GM21526 (cell line): ENCODE data around the gene ZXDC.

Experiments
- ATAC-seq: cut with Tn5 transposase; IDR thresholded peaks from one replicate; pipeline ENCODE4 v1.9.1; 2021; ENCODE audit warnings: moderate library complexity; ENCODE audit not compliant: unreplicated experiment, low FRiP score

The ZXDC gene

GRCh38 chr3:126477061-126477380 lies 1.3 kb upstream of the ZXDC start:
- no peak for ATAC-seq

DNA sequence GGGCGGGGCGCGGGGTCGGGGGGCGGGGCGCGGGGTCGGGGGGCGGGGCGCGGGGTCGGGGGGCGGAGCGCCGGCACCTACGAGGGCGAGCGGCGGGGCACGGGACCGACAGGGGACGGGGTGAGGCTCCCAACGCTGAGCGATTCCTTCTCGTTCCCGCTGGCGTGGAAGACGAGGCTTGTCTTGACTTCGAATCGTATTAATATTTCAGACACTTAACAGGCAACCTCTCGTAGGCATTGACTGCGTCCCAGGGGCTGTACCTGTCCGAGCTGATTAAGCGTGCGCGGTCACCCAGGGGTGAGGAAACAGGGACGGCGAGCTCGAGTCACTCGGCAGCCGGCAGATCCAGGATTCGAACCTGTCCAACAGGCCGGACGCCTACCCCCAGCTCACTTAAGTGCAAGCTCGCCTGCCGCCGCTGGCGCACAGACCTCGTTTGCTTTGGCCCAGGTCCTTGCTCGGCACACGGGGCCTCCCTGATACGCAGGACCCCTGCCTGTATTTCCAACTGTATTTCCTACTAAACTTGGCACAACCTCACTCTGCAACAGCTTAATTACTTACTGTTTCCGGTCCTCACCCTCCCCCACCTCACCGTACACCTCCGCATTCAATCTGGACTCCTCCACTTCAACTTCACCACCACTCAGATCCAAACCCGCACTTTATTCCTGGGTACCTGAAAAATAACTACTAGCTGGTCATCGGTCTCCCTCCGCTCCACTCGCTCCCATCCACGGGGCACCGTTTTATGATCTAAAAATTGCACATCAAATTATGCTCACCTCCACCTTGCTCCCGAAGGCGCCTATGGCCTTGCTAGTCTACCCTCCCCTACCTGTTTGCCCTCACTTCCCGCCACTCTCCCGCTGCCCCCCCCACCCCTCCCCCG lies 722 bp upstream of the ZXDC start:
- peak; percentile 21 for ATAC-seq

- peak; percentile 21 for ATAC-seq
Measured at GRCh38 chr3:126474498-126475412, 936 bp downstream of the ZXDC start.

DNA sequence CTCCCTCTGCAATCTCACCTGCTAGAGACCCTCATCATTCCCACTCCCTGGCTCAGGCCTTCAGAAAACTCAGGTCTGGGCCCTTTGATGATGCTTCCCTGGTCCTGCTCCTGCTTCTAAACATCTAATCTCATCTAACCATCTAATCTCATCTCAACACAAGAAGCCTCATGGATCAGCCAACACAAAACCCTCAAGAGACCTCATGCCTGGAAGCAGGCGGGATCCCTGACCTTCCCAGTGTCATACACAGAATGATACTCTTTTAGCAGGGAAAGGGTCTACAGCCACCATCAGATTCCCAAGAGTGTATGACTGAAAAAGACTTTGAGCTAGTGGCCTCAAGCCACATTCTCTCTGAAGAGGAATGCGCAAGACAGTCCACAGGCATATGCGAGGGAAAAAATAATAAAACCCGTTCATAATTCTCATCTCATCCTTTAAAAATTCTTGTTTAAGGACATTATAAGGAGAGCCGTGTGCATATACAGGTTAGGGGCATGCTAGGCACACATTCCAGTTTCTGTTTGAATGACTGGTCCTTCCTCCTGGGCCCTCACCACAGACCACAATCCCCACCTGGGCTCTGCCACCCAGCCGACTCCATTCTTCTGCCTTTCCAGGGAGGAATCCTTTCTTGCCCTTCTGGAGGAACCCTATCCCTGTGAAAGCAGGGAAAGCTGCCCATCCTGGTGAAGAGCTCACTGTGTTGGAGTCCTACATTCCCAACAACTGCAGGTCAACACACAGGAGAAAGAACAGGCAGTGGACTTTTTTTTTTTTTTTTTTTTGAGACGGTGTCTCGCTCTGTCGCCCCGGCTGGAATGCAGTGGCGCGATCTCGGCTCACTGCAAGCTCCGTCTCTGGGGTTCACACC lies 2.2 kb downstream of the ZXDC start:
- ATAC-seq: no peak

GRCh38 chr3:126472277-126473006 lies 3.2 kb downstream of the ZXDC start:
- no peak for ATAC-seq

DNA sequence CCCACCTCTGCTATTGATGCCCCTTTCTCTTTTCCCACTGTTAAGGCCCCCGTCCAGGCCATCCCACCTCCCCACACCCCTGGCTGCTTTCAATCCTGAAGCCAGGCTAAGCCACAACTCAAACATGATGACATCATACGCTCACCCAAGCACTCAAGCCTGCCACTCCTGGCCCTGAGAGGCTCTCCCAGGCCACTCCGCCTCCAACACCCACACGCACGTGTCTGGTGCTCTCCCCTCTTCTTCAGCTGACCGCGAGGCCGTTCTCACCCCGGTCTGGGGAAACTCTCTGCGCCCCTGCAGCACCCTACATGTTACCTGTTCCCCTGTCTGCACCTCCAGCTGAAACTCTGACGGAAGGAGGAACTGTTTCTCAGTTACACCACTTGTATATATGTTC lies 6.2 kb downstream of the ZXDC start:
- ATAC-seq: no peak

DNA sequence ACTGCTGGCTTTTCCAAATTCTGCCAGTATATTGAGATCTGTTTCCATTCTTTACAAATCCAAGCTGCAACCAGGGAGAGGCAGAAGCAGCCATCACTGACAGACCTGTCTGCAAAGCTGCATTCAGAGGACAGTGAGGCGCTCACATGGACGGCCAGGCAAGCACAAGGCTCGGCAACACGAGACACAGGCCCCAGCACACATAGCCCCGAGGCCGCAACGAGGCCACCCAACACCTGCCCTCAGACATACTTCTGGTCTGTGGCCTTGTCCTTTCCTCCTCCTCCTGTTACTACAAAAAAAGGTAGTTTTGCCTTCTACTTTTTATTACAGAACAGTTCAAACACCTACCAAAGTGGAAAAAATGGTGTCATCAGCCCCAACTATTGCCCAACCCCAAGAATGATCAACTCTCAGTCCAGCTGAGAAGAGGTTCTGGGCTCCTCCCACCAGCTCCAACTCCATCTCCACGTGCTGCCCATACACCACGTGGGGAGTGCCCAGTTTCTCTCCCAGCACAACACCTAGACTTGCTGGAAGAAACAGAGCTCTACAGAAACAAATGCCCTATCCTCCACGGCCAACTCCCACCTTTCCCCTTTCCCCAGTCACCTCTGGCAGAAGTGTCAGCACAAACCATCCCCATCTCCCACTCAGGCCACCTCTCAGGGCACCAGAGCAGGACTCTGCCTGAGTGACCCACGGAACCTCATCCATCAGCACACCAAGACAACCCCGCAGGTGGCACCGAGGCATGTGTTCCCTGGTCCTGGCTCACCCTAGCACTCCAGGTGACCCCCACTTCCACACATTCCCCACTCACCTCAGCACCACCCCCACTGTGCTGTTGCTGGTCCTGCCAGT lies 7.4 kb downstream of the ZXDC start:
- no peak for ATAC-seq

DNA sequence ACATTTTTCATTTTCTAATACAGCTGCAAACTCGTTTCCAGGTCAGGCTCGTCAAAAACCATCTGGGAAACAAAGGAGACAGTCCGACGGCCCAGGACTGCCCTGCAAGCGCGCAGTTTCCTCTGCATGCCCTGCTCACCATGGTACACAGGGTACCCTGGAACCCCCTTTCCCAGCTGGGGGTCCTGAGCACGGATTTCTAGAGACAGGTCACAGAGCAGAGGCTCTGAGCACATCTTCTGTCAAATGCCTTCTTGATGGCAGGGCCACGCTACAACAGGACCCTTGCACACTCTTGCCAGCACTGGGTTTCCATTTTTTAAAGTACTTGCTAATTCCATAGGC lies 8.1 kb downstream of the ZXDC start:
- no peak for ATAC-seq

DNA sequence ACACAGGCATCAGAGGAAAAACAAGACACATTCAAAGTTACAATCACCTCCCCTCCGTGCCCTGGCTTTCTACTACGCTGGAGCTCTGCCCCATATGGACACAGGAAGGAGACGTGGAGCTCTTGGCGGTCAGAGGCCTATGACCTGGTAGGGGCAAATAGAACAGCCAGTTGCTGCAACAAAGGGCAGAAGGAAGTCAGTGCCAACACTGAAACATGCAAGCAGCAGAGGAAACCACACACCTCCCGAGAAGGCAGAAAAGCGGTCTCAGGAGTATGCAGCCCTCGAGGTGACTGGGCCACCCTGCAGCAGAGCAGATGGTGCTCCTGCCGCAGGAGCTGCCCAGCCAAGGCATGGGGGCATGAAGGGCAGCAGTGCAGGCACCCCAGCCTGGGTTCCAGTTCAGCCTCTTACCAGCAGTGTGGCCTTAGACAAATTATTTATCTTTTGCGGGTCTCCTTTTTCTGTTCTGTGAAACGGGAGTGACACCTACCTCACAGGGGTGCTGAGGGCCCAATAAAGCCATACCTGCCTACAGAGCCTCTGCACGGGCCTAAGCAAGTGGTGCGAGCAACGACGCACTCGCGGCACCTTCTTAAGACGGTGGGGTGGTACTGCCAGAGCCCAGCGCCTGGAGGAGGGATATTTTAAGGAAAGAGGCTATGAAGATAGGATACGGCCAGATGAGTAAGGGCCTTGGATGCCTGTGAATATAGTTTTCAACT lies 8.6 kb downstream of the ZXDC start:
- ATAC-seq: no peak

DNA sequence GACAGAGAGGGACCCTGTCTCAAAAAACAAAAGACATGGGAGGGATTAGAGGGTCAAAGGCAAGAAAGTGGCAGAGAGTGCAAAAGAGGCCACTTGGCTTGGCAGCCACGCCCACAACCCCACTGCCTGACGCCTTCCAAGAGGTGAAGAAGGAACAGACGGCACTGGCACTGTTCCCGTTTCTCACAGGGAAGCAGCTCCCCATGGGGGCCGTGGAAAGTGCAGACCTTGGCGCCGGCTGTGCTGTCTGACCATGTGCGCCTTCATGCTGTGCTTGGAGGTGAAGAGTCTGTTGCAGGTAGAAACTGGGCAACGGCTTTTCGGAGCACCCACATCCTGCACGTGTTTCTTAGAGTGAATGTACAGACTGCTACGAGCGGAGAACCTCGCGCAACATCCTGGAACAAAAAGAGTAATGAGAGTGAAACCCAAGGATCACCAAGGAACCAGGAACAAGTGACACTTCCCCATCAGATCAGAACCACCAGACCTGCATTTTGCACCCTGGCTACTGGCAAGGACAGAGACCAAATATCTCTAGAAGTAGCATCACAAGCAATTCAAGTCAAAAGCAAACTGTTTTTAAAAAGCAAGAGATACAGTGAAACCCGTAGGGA lies 9.7 kb downstream of the ZXDC start:
- ATAC-seq: no peak

- ATAC-seq: no peak
Measured at GRCh38 chr3:126464997-126465396, 10.7 kb downstream of the ZXDC start.

DNA sequence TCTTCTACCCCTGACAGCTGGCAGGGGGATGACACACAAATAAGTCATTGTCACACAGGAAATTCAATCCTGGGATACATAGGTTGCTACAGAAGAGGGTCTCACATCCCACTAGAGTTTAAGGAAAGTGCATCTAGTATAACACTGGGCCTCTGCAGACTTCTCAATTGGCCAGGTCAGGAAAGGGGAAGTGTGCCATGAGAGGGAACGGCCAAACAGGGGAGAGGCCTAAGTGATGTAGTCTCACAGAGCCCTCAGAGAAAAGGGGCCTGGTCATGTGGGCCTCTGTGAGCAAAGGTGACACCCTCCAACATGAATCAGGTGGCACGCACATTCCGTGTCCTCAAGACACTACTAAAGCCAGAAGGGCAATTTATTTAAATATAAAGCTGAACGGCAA lies 11.2 kb downstream of the ZXDC start:
- no peak for ATAC-seq

- ATAC-seq: no peak
Measured at GRCh38 chr3:126464093-126464492, 11.6 kb downstream of the ZXDC start.

GRCh38 chr3:126463521-126463920 lies 12.2 kb downstream of the ZXDC start:
- ATAC-seq: no peak

- no peak for ATAC-seq
Measured at GRCh38 chr3:126461450-126462070, 14.1 kb downstream of the ZXDC start.

- ATAC-seq: no peak
Measured at GRCh38 chr3:126460381-126460780, 15.3 kb downstream of the ZXDC start.

- ATAC-seq: no peak
Measured at GRCh38 chr3:126459763-126460127, 15.9 kb downstream of the ZXDC start.
